OCI-LY7 (cell line): ENCODE data around the gene ARHGAP30. TPM values are rescaled to one million over a fixed set of nuclear protein-coding genes. Genes with fewer than 3 reads are reported as not detected.

Experiments
- BruUV-seq: library from RNA; stranded (reverse); fragments of 400-500 nt; replicated peaks from 2 replicates; lab custom pipeline; 2021; lab: Mats Ljungman, UMichigan
- CTCF ChIA-PET: fragments of 300-600 bp; sonication (Branson Sonifier 250); formaldehyde crosslinking; loops from one replicate; lab custom pipeline; 2022; ENCODE audit warnings: antibody characterized with exemption; ENCODE audit not compliant: unreplicated experiment; lab: Charles Lee
- POLR2A ChIA-PET: fragments of 300-600 bp; sonication (Branson Sonifier 250); formaldehyde crosslinking; loops from one replicate; lab custom pipeline; 2022; ENCODE audit warnings: antibody characterized with exemption; lab: Charles Lee
- DNase-seq: peaks from one replicate; pipeline ENCODE4 v3.0.0-alpha.2; 2015; ENCODE audit warnings: low spot score
- H2AFZ ChIP-seq: fragments of 200-600 bp; sonication (generic), shearing (Covaris generic); 2 replicates; pipeline ENCODE4 v1.6.1; 2014; ENCODE audit warnings: mild to moderate bottlenecking, antibody characterized with exemption, low read length, moderate library complexity
- H3K27ac ChIP-seq: fragments of 200-600 bp; sonication (generic); 2 replicates; pipeline ENCODE4 v1.5.1; 2014; ENCODE audit warnings: mixed run types, low read depth, mild to moderate bottlenecking, moderate library complexity, low read length, inconsistent platforms; ENCODE audit not compliant: poor library complexity, severe bottlenecking
- H3K36me3 ChIP-seq: fragments of 200-600 bp; sonication (generic); 2 replicates; pipeline ENCODE4 v1.6.1; 2014; ENCODE audit warnings: mild to moderate bottlenecking, antibody characterized with exemption, low read length, moderate library complexity, mixed read lengths; ENCODE audit not compliant: insufficient read depth
- H3K4me1 ChIP-seq: fragments of 200-600 bp; sonication (generic); 2 replicates; pipeline ENCODE4 v1.5.1; 2014; ENCODE audit warnings: mild to moderate bottlenecking, low read length; ENCODE audit not compliant: insufficient read depth, poor library complexity, severe bottlenecking
- H3K4me2 ChIP-seq: fragments of 200-600 bp; sonication (generic); 2 replicates; pipeline ENCODE4 v1.6.1; 2014; ENCODE audit warnings: mild to moderate bottlenecking, low read length
- H3K4me3 ChIP-seq: fragments of 200-600 bp; sonication (generic); 2 replicates; pipeline ENCODE4 v1.5.1; 2014; ENCODE audit warnings: mild to moderate bottlenecking, low read depth, low read length; ENCODE audit not compliant: poor library complexity, severe bottlenecking
- H3K79me2 ChIP-seq: fragments of 200-600 bp; sonication (generic); 2 replicates; pipeline ENCODE4 v1.6.1; 2016; ENCODE audit warnings: low read depth, mild to moderate bottlenecking, low read length, moderate library complexity, mixed read lengths; ENCODE audit not compliant: insufficient read depth
- H3K9me2 ChIP-seq: fragments of 200-600 bp; sonication (generic); 2 replicates; pipeline ENCODE4 v1.6.1; 2016; ENCODE audit warnings: mild to moderate bottlenecking, low read length, mixed read lengths; ENCODE audit not compliant: insufficient read depth
- H3K9me3 ChIP-seq: fragments of 200-600 bp; sonication (generic); 2 replicates; pipeline ENCODE4 v1.6.1; 2014; ENCODE audit warnings: mild to moderate bottlenecking, mixed run types, low read length, mixed read lengths
- H4K20me1 ChIP-seq: fragments of 200-600 bp; sonication (generic); 2 replicates; pipeline ENCODE4 v1.6.1; 2014; ENCODE audit warnings: mild to moderate bottlenecking, antibody characterized with exemption, low read length, moderate library complexity, mixed read lengths; ENCODE audit not compliant: insufficient read depth
- CTCF ChIP-seq: fragments of 200-600 bp; sonication (generic); conservative IDR thresholded peaks from 2 replicates; pipeline ENCODE4 v1.5.1; 2014; ENCODE audit warnings: mild to moderate bottlenecking, antibody characterized with exemption, low read length, moderate library complexity, mixed read lengths
- EZH2phosphoT487 ChIP-seq: fragments of 200-600 bp; sonication (generic); IDR thresholded peaks from 2 replicates; pipeline ENCODE4 v1.6.1; 2018; ENCODE audit warnings: low read depth, borderline replicate concordance, mild to moderate bottlenecking, mixed run types, antibody characterized with exemption, low read length, moderate library complexity, mixed read lengths
- intact Hi-C: fragments of 100-400 bp; cut with micrococcal nuclease; formaldehyde crosslinking; loops from one replicate; pipeline ENCODE4 v1.10.0; 2022; ENCODE audit not compliant: unreplicated experiment
- total RNA-seq, 2 experiments: library from RNA; depleted of rRNA in 1 of 2; stranded (reverse); fragments of >200 nt in 1 of 2; shearing (Covaris generic) in 1 of 2; gene quantifications; 2 replicates each; pipeline ENCODE4 v1.2.3, GENCODE V29; 2014 to 2022

The ARHGAP30 gene
- total RNA-seq, 2 experiments from 2014 or later: 56.2 to 101 TPM

GRCh38 chr1:161077426-161077825 is 7.7 kb upstream of the ARHGAP30 start:
- Histone ChIP-seq H3K4me1 (no peaks in the 10 kb centered on the region), H4K20me1 (no peaks in the 10 kb centered on the region), H3K4me3 (no peak overlapping the region), H3K9me3 (no peaks in the 10 kb centered on the region), H3K27ac (no peak overlapping the region), H3K36me3 (no peaks in the 10 kb centered on the region), H3K9me2 (no peaks in the 10 kb centered on the region), H3K79me2 (no peaks in the 10 kb centered on the region), H2AFZ (no peak overlapping the region), H3K4me2 (no peak overlapping the region)
- CTCF ChIA-PET: no interaction called here
- no peak for DNase-seq
- POLR2A ChIA-PET: interaction anchor here (1.0 to 1.3 kb wide), 2 partner anchors 9 to 77 kb away, joined by 3 to 5 read pairs; no protein-coding TSS in a partner anchor
- intact Hi-C loops: no loop called here
- no peak for TF ChIP-seq CTCF
- no peak for TF ChIP-seq EZH2phosphoT487
- BruUV-seq: no TSS peak

- Histone ChIP-seq H3K36me3 (no peaks in the 10 kb centered on the region), H3K79me2 (no peaks in the 10 kb centered on the region), H3K4me2 (no peak overlapping the region), H3K4me3 (no peak overlapping the region), H3K9me3 (no peaks in the 10 kb centered on the region), H3K9me2 (no peaks in the 10 kb centered on the region), H3K27ac (no peak overlapping the region), H2AFZ (no peak overlapping the region), H4K20me1 (no peaks in the 10 kb centered on the region), H3K4me1 (peaks cover under 1% of the 10 kb centered on the region)
- no peak for TF ChIP-seq CTCF
- TF ChIP-seq EZH2phosphoT487: no peak
- ChIA-PET POLR2A (interaction anchor here (0.7 to 1.3 kb wide), 3 partner anchors 8 to 78 kb away, joined by 3 to 5 read pairs (median 3); no protein-coding TSS in a partner anchor), CTCF (no interaction called here)
- intact Hi-C loops: no loop called here
- no TSS peak for BruUV-seq
- no peak for DNase-seq
Measured at GRCh38 chr1:161076410-161076809, 6.7 kb upstream of the ARHGAP30 start.

- Histone ChIP-seq H3K27ac (no peak overlapping the region), H2AFZ (no peak overlapping the region), H3K4me3 (no peak overlapping the region), H3K9me3 (no peaks in the 10 kb centered on the region), H3K36me3 (no peaks in the 10 kb centered on the region), H3K4me2 (no peak overlapping the region), H3K79me2 (no peaks in the 10 kb centered on the region), H3K9me2 (no peaks in the 10 kb centered on the region), H3K4me1 (peaks cover 14% of the 10 kb centered on the region), H4K20me1 (no peaks in the 10 kb centered on the region)
- intact Hi-C loops: no loop called here
- no TSS peak for BruUV-seq
- DNase-seq: no peak
- ChIA-PET POLR2A (no interaction called here), CTCF (no interaction called here)
- TF ChIP-seq EZH2phosphoT487: no peak
- no peak for TF ChIP-seq CTCF
Measured at GRCh38 chr1:161074676-161075368, 5.1 kb upstream of the ARHGAP30 start.
